OCI-LY7 (cell line): ENCODE data around the gene CBY2. TPM values are rescaled to one million over a fixed set of nuclear protein-coding genes. Genes with fewer than 3 reads are reported as not detected.
"Not testable (repeated sequence)": the region's sequence is repeated elsewhere in the genome, so short reads cannot be mapped to it uniquely, and the experiment has no call there.

ENCODE experiments used
- BruUV-seq: library from RNA; stranded (reverse); fragments of 400-500 nt; replicated peaks from 2 replicates; lab custom pipeline; 2021; lab: Mats Ljungman, UMichigan
- CTCF ChIA-PET: fragments of 300-600 bp; sonication (Branson Sonifier 250); formaldehyde crosslinking; loops from one replicate; lab custom pipeline; 2022; ENCODE audit warnings: antibody characterized with exemption; ENCODE audit not compliant: unreplicated experiment; lab: Charles Lee
- POLR2A ChIA-PET: fragments of 300-600 bp; sonication (Branson Sonifier 250); formaldehyde crosslinking; loops from one replicate; lab custom pipeline; 2022; ENCODE audit warnings: antibody characterized with exemption; lab: Charles Lee
- DNase-seq: peaks from one replicate; pipeline ENCODE4 v3.0.0-alpha.2; 2015; ENCODE audit warnings: low spot score
- H2AFZ ChIP-seq: fragments of 200-600 bp; sonication (generic), shearing (Covaris generic); 2 replicates; pipeline ENCODE4 v1.6.1; 2014; ENCODE audit warnings: mild to moderate bottlenecking, antibody characterized with exemption, low read length, moderate library complexity
- H3K27ac ChIP-seq: fragments of 200-600 bp; sonication (generic); 2 replicates; pipeline ENCODE4 v1.5.1; 2014; ENCODE audit warnings: mixed run types, low read depth, mild to moderate bottlenecking, moderate library complexity, low read length, inconsistent platforms; ENCODE audit not compliant: poor library complexity, severe bottlenecking
- H3K36me3 ChIP-seq: fragments of 200-600 bp; sonication (generic); 2 replicates; pipeline ENCODE4 v1.6.1; 2014; ENCODE audit warnings: mild to moderate bottlenecking, antibody characterized with exemption, low read length, moderate library complexity, mixed read lengths; ENCODE audit not compliant: insufficient read depth
- H3K4me1 ChIP-seq: fragments of 200-600 bp; sonication (generic); 2 replicates; pipeline ENCODE4 v1.5.1; 2014; ENCODE audit warnings: mild to moderate bottlenecking, low read length; ENCODE audit not compliant: insufficient read depth, poor library complexity, severe bottlenecking
- H3K4me2 ChIP-seq: fragments of 200-600 bp; sonication (generic); 2 replicates; pipeline ENCODE4 v1.6.1; 2014; ENCODE audit warnings: mild to moderate bottlenecking, low read length
- H3K4me3 ChIP-seq: fragments of 200-600 bp; sonication (generic); 2 replicates; pipeline ENCODE4 v1.5.1; 2014; ENCODE audit warnings: mild to moderate bottlenecking, low read depth, low read length; ENCODE audit not compliant: poor library complexity, severe bottlenecking
- H3K79me2 ChIP-seq: fragments of 200-600 bp; sonication (generic); 2 replicates; pipeline ENCODE4 v1.6.1; 2016; ENCODE audit warnings: low read depth, mild to moderate bottlenecking, low read length, moderate library complexity, mixed read lengths; ENCODE audit not compliant: insufficient read depth
- H3K9me2 ChIP-seq: fragments of 200-600 bp; sonication (generic); 2 replicates; pipeline ENCODE4 v1.6.1; 2016; ENCODE audit warnings: mild to moderate bottlenecking, low read length, mixed read lengths; ENCODE audit not compliant: insufficient read depth
- H3K9me3 ChIP-seq: fragments of 200-600 bp; sonication (generic); 2 replicates; pipeline ENCODE4 v1.6.1; 2014; ENCODE audit warnings: mild to moderate bottlenecking, mixed run types, low read length, mixed read lengths
- H4K20me1 ChIP-seq: fragments of 200-600 bp; sonication (generic); 2 replicates; pipeline ENCODE4 v1.6.1; 2014; ENCODE audit warnings: mild to moderate bottlenecking, antibody characterized with exemption, low read length, moderate library complexity, mixed read lengths; ENCODE audit not compliant: insufficient read depth
- CTCF ChIP-seq: fragments of 200-600 bp; sonication (generic); conservative IDR thresholded peaks from 2 replicates; pipeline ENCODE4 v1.5.1; 2014; ENCODE audit warnings: mild to moderate bottlenecking, antibody characterized with exemption, low read length, moderate library complexity, mixed read lengths
- EZH2phosphoT487 ChIP-seq: fragments of 200-600 bp; sonication (generic); IDR thresholded peaks from 2 replicates; pipeline ENCODE4 v1.6.1; 2018; ENCODE audit warnings: low read depth, borderline replicate concordance, mild to moderate bottlenecking, mixed run types, antibody characterized with exemption, low read length, moderate library complexity, mixed read lengths
- intact Hi-C: fragments of 100-400 bp; cut with micrococcal nuclease; formaldehyde crosslinking; loops from one replicate; pipeline ENCODE4 v1.10.0; 2022; ENCODE audit not compliant: unreplicated experiment
- total RNA-seq, 2 experiments: library from RNA; depleted of rRNA in 1 of 2; stranded (reverse); fragments of >200 nt in 1 of 2; shearing (Covaris generic) in 1 of 2; gene quantifications; 2 replicates each; pipeline ENCODE4 v1.2.3, GENCODE V29; 2014 to 2022

Gene CBY2
- total RNA-seq, 2 experiments from 2014 or later = not detected

- CTCF ChIA-PET = no interaction called here
- intact Hi-C loops = no loop called here
- no peaks in the 10 kb centered on the region for H3K9me2 ChIP-seq
- DNase-seq = no peak
- POLR2A ChIA-PET = interaction anchor here (0.7 kb wide), 1 partner anchor 11 kb away, joined by 3 read pairs; no protein-coding TSS in a partner anchor
- no peaks in the 10 kb centered on the region for H3K9me3 ChIP-seq
- H2AFZ ChIP-seq = no peak overlapping the region
- no TSS peak for BruUV-seq
- H3K4me3 ChIP-seq = no peak overlapping the region
- H3K27ac ChIP-seq = no peak overlapping the region
- no peaks in the 10 kb centered on the region for H3K4me1 ChIP-seq
- H4K20me1 ChIP-seq = no peaks in the 10 kb centered on the region
- no peak for TF ChIP-seq CTCF
- no peak for TF ChIP-seq EZH2phosphoT487
- no peaks in the 10 kb centered on the region for H3K36me3 ChIP-seq
- no peak overlapping the region for H3K4me2 ChIP-seq
- H3K79me2 ChIP-seq = no peaks in the 10 kb centered on the region
Measured at GRCh38 chr13:45751885-45752284, 49.8 kb downstream of the CBY2 start.

- no peaks in the 10 kb centered on the region for H3K9me2 ChIP-seq
- no TSS peak for BruUV-seq
- intact Hi-C loops = no loop called here
- no peak overlapping the region for H2AFZ ChIP-seq
- H3K4me2 ChIP-seq = no peak overlapping the region
- H3K27ac ChIP-seq = no peak overlapping the region
- no peaks in the 10 kb centered on the region for H3K9me3 ChIP-seq
- H4K20me1 ChIP-seq = no peaks in the 10 kb centered on the region
- no peaks in the 10 kb centered on the region for H3K4me1 ChIP-seq
- ChIA-PET CTCF (no interaction called here), POLR2A (interaction anchor here (0.7 kb wide), 1 partner anchor 10 kb away, joined by 3 read pairs; no protein-coding TSS in a partner anchor)
- no peak overlapping the region for H3K4me3 ChIP-seq
- TF ChIP-seq CTCF = no peak
- TF ChIP-seq EZH2phosphoT487 = no peak
- H3K36me3 ChIP-seq = no peaks in the 10 kb centered on the region
- DNase-seq = no peak
- no peaks in the 10 kb centered on the region for H3K79me2 ChIP-seq
Measured at GRCh38 chr13:45752510-45752909, 50.4 kb downstream of the CBY2 start.

DNA sequence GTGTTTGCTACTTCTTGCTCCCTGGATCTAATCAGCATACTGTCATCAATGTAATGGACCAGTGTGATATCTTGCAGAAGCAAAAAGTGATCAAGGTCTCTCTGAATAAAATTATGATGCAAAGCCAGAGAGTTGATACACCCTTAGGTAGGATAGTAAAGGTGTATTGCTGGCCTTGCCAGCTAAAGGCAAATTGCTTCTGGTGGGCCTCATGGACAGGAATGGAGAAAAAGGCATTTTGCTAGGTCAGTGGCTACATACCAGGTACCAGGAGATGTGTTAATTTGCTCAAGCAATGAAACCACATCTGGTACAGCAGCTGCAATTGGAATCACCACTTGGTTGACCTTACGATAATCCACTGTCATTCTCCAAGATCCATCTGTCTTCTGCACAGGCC lies 54.4 kb downstream of the CBY2 start:
- H3K4me1 ChIP-seq, H3K4me2 ChIP-seq, POLR2A ChIA-PET, DNase-seq, H3K36me3 ChIP-seq, intact Hi-C loops, H3K27ac ChIP-seq, H3K4me3 ChIP-seq, H2AFZ ChIP-seq, CTCF ChIA-PET, H3K9me2 ChIP-seq, H3K9me3 ChIP-seq, H4K20me1 ChIP-seq, BruUV-seq, H3K79me2 ChIP-seq: not testable (repeated sequence)

DNA sequence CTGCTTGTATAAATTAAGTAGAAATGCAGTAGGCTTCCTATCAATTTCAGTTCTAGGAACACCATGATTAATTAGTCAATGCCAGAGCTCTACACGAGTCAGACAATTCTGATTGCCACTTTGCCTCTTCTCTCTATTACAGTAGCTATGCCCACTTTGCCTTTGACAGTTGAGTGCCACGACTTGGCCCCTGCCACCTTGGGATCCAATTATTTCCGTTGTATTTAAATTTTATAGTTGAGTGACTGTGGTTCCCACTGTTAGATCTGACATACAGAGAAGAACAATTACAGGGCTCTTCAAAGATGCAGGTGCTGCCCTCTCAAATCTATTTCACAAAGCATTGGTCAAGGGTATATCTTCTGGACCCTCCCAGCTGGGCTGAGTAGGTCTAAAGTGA lies 55.5 kb downstream of the CBY2 start:
- H3K36me3 ChIP-seq, H3K9me2 ChIP-seq, H2AFZ ChIP-seq, DNase-seq, CTCF ChIA-PET, BruUV-seq, H3K4me2 ChIP-seq, H4K20me1 ChIP-seq, intact Hi-C loops, H3K27ac ChIP-seq, H3K4me3 ChIP-seq, H3K79me2 ChIP-seq, H3K9me3 ChIP-seq, H3K4me1 ChIP-seq: not testable (repeated sequence)
- POLR2A ChIA-PET = interaction anchor here (0.9 kb wide), 1 partner anchor 8 kb away, joined by 3 read pairs; no protein-coding TSS in a partner anchor
